Stimulated activated CD8-positive, alpha-beta memory T cell treated with anti-CD3 and anti-CD28 coated beads, Interleukin-7, amount 100 ng/mL, for 48 hours (primary cell): ENCODE data around the gene TRPM3.

ENCODE experiments used
- DNase-seq, 2 donors: peaks; one replicate each; pipeline ENCODE4 v3.0.0-alpha.2; 2020; ENCODE audit warnings: low read depth in 1 of 2; ENCODE audit errors: extremely low read depth in 1 of 2

TRPM3 gene

DNA sequence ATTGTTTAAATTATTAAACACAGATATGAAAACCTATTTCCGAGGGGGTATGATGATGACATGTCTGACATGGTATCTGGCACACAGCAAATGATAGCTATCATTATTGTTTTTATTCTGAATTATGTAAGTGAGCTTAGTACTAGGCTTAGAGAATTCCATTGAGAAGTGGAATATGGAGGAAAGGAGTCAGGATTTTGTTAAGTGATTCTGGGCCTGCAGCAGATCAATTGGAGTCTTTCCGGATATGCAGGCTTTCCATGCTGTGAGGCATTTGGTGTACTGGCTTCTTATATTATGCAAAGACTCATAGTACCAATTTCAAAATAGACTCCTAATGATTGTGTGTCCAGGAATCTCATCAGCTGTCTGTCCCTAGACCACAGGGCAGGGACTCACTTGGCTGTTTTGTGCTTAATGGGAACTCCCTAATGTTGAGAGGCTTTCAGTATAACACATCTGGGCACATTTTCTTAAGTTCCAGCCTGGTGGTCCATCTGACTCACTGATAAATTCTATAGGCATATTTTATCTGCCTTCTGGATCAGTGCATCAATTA is 527.0 kb downstream of the TRPM3 start:
- no peak for DNase-seq

DNA sequence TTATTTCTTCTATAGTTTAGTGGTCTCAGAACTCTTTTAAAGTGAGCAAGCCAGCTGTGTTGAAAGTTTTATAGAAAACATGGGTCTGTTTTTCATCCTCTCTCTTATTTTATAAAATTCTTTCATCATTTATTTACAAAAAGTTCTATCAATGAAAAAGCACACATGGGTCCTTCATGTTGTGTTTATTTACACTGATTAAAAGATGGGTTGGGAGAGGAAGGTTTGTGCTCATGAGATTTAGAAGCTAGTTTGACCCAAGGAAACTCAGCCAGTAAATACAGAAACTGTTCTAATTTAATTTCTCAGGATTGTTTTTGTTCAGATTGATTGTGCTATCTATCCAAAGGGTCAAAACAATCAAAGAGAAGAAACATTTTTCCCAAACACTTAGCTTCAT is 528.2 kb downstream of the TRPM3 start:
- DNase-seq, result no peak

DNA sequence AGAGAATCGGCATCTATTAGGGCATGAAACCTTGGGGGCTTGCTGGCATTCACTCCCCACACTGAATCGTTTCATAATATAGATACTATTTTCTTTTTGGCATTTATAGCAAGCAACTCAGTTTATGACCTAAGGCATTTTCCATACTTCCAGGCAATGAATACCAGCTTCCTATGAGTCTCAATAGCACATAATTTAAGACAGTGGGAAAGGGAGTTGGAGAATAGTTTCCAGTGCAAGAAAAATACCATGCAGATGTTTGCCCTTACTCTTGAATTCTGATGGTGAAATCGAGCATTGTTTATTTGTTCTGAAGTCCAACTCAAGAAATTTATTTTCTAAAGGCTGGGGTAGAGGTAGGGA is 531.1 kb downstream of the TRPM3 start:
- no peak for DNase-seq

DNA sequence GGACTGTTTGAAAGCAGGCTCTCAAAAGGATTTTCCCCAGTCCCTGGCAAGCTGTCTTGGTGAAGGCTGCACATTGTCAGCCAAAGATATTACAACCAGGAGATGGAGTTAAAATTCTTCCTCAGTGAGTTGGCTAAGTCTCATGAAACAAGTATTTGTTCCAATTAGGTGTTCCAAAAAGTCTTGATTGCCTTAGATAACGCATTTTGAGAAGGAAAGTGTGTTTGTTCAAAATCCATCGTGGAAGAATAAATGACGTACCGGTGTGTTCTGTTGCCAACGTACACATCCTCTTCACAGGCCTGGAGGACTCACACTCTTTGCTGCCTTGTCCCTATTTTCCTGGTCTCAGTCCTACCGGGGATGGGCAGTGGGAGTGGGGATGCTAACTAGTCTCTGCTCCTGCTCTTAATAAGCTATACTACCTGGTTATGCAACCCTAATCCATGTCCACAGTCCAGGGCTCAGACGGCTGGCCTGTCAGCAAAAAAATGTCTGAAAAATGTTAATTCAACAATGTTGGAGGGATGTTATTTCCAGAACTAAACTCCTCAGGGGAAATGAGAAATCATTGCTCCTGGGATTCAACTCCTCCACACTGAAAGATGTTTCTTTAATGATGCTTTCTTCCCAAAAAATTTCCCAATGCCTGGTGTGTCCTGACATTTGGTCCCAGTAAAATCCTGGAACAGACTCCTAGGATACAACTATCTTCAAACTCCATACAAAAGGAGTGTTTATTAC is 531.7 kb downstream of the TRPM3 start:
- no peak for DNase-seq

DNA sequence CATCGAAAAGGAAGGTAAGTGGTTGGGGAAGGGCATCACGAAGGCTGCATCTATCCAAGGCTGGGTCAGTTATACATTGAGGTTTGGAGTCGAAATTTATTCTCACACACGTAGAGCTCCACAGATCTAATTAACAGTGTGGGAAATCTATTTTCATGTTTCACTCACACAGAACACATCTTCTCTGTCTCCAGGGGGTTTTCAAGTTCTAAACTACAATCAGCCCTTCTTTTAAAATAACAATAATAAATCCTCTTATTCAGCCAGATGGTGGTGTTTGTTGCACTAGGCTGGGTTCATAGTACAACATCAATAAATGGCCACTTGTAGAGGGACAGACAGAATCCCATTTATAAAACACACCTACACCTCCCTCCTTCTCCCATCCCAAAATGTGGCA is 532.4 kb downstream of the TRPM3 start:
- no peak for DNase-seq

DNA sequence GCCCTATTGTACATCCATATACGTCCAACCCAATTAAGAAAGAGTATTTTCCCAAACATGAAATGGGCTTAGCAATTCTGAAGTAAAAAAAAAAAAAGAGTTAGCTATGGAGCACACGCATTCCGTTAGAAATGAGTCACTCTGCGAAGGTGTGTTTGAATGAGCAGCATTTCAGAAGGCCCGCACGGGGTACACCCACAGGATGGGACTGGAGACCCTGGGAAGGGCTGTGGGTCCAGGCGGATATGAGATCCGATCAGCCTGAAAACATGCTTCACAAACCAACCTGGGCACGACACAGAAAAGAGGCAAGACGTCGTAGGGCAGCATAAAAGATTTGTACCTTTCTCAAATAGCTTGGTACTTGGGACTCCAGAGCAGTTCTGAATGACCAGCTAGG is 533.0 kb downstream of the TRPM3 start:
- no peak for DNase-seq

DNA sequence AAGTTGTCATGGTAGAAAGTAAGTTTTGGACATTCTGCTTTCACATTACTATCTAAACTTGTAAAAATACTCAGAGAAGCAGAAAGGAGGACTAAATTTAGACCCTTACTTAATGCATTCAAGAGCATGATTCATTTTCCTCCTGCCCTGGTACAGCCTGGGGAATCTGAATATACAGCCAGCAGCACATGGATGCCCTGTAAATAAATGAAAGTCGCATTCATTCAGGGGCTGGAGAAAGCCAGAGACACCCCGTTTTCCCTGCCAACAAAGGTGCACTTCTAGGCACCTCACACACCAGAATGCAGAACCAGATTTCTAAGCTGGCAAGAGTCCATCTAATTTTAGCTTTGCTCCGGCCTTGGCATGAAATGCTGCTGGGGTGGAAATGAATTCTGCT is 534.2 kb downstream of the TRPM3 start:
- DNase-seq, result no peak

DNA sequence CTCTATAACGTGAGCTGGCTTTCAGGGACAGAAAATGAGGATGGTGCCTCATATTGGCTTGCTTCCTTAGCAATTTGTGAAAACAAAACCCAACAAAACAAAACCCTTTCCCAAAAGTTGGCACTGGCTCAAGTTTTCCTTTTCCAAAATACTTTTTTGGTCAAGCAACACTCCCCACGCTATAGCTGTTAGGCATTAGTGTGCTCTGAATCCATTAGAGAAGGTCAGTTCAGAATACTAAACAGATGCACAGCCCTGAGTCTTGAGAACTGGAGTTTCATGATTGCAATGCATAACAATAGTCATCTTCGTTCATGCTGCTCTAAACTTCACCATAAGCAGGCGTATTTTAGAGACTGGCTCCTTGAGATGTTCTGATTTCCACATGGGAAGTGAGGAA is 534.9 kb downstream of the TRPM3 start:
- no peak for DNase-seq

DNA sequence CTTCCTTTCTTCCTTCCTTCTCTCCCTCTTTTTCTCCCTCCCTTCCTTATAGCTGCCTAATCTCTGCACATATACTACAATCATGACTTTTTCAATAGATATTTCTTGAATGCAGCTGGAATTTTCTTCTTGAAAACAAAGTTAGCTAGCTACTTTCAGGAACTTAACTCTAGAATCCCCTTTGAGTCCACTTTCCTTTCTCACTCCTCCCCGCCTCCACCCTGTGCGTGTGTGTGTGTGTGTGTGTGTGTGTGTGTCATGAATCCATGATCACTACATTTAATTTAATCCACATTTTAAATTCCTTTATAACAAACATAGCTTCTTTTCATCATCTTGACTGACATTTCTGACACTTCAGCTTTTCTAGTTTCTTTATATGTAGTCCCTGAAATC is 539.5 kb downstream of the TRPM3 start:
- DNase-seq, result no peak

DNA sequence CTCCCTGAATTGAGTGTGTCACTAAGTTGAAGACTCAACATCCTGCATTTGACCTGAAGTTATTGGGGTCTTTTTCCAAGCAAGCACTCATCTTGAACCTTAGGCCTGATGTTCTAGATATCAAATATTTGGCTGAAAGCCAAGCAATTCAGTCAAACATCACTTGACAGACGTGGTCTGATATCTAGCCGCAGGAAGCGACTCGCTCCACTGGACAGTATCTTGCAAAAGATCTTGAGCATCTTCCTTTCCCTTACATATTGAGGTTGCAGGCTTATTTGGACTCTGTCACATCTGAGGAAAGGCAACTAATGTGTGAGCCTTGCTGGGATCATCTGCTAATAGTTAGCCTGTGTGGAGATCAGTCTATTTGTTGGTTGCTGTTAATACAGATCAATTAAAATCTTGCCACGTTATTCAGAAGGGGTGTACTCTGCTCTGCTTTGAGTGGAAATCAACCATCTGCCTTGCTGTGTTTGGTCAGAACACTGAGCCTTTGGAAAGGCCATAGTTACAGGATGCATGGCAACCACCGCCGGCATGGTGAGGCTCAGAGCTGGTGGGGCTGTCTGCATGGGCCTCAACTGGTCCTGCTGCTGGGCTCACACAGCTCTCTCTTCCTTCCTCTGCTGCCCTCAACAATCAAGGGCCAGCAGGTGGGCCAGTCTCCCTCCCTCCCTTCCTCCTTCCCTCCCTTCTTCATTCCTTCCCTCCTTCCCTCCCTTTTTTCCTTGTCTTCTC is 540.0 kb downstream of the TRPM3 start:
- no peak for DNase-seq

DNA sequence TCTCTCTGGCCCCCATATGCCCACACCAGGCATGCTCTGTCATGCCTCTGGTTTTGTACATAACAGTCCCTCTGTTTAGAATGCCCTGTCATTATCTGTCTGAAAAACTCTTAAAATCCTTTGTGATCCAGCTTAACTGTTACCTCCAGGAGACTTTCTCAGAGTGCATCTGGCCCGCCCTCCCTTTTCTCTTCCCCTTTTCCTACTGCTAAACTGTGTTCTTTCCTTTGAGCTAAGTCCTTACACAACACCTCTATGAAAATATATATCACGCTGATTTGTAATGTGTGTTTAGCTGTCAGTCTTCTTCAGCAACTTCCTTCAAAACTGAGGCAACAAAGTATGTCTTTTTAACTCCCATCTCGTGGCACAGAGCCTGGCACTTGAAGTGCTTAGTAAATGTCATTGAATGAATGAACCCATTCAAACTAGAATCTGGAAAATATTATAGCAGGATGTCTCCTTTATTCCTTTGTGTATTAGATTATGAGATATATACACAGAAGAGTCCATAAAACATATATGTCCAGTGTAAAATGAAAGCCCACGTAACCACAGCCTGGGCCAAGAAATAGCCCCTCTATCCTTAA is 540.7 kb downstream of the TRPM3 start:
- no peak for DNase-seq

DNA sequence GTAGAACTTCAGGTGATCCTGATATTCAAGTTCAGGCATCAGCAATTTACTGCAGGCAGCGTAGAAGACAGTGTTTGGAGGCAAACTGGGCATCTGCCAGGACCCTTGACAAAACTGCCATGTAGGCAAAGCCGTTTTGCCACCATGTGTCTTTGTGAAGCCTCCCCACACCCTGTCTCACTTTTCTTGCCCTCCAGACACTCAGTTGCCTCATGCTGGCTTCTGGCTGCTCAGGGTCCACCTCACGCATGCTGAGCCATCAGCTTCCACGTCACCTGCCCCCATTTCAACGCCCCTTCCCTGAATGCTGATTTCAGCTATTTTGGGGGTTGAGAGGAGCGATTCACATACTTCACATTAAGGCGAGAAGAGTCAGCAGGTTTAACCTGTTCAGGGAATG is 541.7 kb downstream of the TRPM3 start:
- no peak for DNase-seq

DNA sequence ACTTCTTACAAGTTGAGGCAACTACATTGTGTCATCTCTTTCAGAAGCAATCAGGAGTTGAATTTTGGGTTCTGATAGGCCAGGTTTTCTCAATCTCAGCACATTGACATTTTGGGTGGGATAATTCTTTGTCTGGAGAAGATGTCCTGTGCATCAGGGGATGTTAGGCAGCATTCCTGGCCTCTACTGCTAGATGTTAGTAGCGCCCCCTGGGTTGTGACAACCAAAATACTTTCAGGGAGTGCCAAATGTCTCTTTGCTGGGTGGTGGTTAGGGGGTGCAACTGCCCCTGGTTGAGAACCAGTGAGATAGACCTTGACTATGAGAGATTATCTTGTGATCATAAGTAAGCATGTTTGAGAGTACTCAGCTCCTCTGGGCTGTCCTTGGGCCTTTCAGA is 542.7 kb downstream of the TRPM3 start:
- DNase-seq, result no peak

DNA sequence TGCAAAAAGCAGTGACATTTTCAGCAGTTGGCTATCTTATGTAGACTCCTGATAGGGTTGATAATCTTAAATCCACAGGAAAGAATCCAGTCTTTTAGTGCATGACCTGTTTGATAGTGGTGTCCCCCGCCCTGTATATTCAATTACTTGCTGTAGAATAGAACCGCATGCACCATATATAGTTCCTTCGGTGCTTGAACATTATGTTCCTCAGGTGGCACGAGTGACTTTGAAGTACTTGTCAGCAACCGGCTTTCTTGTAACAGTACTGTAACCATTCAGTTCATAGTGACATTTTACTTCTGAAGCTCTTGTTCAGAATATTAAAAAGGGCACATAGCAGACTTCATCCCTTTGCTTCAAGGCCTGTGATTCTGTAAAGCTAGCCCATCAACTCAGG is 543.8 kb downstream of the TRPM3 start:
- no peak for DNase-seq

DNA sequence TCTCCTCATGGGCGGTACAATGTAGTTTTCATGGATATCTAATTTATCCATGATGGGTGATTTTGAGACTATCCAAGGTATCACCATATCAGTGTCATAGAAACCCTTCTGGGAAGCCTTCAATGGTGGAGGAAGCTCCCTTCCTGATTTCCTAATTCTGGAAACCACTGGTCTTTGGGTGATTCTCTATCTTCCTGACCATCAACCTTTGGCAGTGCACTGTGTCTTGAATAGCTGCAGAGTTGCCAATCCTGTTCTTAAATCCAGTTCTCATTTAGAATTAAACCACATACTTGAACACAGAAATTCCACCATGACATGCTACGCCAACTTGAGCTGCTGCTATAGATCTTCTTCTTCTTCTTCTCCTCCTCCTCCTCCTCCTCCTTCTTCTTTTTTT is 545.3 kb downstream of the TRPM3 start:
- no peak for DNase-seq

DNA sequence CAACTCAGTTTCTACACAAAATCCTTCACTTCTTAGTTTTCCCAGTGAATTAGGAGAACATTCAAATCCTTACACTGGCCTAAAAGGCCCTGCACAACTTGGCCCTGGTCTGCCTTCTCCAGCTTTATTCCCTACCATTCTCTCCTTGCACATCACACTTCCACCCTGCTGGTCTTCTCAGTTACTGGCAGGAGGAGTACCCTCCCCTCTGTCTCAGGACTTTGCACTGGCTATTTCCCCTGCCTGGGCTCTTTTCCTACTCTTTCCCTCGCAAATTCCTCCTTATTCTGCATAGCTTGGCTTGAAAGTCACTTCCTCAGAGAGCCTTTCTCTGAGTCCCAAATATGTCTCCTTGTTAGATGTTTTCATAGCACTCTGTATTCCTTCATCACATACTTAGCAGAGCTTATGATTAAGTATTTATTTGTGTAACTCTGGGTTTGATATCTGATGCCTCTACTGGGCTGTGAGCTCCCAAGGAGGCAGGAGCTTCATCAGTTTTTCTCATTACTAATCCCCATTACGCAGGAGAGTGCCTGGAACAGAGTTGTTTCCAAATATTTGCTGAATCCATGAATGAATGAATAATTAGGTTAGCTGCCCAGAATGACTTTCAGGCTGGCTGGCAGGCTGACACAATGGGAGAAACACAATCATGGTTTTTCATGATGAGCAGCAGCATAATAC is 547.1 kb downstream of the TRPM3 start:
- DNase-seq, result no peak

DNA sequence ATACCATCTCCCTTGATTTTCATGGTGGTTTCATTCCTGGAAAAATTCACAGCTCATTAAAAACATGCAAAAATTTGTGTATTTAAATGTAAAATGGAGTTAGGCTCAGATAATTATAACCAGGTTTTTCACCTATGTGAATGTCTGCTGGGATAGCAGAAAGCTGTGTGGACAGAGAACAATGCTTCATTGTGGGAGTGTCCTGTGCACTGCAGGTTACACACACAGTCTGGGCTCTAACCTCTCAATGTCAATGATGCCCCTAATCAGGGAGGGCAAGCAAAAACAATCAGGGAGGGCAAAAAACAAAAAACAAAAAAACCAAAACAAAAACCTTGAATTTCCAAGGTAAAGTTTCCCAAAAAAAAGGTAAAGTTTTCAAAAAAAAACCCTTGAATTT is 548.1 kb downstream of the TRPM3 start:
- DNase-seq, result no peak

DNA sequence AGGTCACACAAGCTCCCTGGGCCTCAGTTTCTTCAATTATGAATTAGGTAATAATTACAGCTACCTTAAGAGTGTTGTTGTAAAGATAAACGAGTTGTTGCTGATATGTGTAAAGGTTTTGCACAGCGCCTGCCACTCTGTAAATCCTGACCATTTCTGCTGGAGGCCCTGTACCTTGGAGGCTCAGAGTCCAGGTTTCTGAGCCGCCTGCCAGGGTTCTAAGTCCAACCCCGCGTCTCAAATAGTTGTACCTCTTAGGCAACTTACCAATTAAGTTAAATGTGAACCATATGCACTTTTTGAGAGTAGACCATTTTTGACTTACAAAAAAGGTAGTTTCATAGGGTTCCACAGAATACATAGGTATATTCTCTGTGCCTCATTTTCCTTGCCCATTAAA is 550.2 kb downstream of the TRPM3 start:
- no peak for DNase-seq

DNA sequence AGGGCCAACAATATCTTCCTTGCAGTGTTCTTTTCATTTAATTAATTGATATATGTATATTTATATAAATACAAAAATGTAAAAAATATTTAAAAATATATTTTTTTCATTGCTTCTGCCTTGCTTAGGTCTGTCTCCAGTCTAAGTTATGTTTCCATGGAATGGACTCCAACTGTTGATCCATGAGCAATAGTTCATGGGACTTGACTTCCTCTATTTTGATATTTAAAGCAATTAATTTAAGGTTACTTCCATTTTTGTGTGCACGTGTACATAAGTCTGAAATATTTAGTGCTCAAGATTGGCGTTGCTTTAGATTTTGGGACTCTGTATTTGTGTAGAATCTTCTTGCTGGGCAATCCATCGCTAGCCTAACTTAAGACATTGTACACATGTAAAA is 551.6 kb downstream of the TRPM3 start:
- DNase-seq, result no peak

DNA sequence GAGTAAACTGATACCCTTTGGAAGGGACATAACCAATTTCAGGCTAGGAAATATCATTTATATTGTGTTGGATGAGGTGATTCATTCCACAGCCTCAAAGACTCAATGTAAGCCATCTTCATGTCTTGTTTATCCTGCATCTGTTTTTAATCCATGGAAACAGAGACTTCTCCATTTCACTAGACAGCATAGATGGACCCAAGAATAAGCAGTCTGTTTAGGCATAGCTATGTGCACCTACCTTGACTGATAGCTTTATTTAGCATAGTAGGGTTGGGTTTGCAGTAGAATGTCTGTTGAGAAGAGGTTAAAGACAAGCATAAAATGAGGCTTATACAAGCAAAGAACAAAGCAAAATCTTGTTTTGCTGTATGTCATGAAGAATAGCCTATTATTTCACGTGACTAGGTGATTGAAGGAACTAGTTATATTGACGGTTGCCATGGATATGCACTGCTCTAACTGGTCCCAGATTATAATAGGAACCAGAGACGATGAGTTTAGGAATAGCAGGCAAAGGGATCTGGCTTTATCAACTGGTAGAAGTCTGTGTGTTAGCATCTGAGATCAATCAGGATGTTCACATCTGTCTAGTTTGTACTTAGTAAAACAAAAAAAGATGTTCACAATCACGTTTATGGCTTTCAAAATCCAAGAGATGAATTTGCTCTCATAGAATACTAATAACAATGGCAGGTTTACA is 552.2 kb downstream of the TRPM3 start:
- no peak for DNase-seq

DNA sequence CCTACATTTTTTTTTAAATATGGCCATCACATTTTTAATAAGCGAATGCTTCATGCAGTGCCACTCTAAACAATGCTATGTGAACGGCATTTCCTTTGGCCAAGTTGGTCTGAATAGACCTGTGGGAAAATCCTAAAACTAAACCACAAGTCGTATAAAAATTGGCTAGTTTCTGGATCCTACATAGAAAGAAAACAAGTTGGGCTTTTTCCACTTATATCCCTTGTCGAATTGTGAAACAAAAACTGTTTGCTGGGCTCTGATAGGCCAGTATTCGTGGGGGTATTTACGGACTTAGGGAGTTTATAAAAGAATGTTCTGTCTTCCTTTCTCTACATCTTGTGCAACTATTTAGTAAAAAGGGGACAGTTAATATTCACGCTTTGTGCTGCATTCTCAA is 553.9 kb downstream of the TRPM3 start:
- no peak for DNase-seq
